Tibial artery (tissue), 4 donors: ENCODE data around the gene MAN2A1.

Experiments used
- DNase-seq, 2 donors: peaks; one replicate each; pipeline ENCODE4 v3.0.0-alpha.2; 2019
- H3K27ac ChIP-seq, 2 donors: fragments of 200-600 bp; sonication (generic) in 1 of 2; 1 replicate in 1 of 2; 2 replicates in 1 of 2; pipeline ENCODE4 v1.5.1; 2018 to 2019; ENCODE audit warnings: mild to moderate bottlenecking in 1 of 2
- H3K27me3 ChIP-seq, 2 donors: fragments of 200-600 bp; sonication (generic) in 1 of 2; one replicate each; pipeline versions ENCODE4 v1.5.1 to v1.6.0; 2016 to 2019
- H3K36me3 ChIP-seq, 3 donors: fragments of 200-600 bp; sonication (generic) in 2 of 3; one replicate each; pipeline ENCODE4 v1.5.1; 2016 to 2019; ENCODE audit warnings: mild to moderate bottlenecking in 2 of 3
- H3K4me1 ChIP-seq, 4 donors: fragments of 200-600 bp; sonication (generic) in 2 of 4; 1 replicate in 3 of 4; 2 replicates in 1 of 4; pipeline ENCODE4 v1.5.1; 2016 to 2019
- H3K4me3 ChIP-seq, 2 donors: fragments of 200-600 bp; sonication (generic) in 1 of 2; 1 replicate in 1 of 2; 2 replicates in 1 of 2; pipeline ENCODE4 v1.5.1; 2018 to 2019; ENCODE audit warnings: mild to moderate bottlenecking in 2 of 2
- H3K9me3 ChIP-seq, 3 donors: fragments of 200-600 bp; sonication (generic) in 1 of 3; one replicate each; pipeline ENCODE4 v1.5.1; 2016 to 2019
- intact Hi-C: fragments of 100-400 bp; cut with DNase I; formaldehyde crosslinking; loops from one replicate; pipeline ENCODE4 v1.15.0; 2023; ENCODE audit warnings: low total_unique reads
- TF ChIP-seq, protein P1 (sequence below), 2 experiments: fragments of 200-600 bp in 1 of 2; fragments of 450-650 bp in 1 of 2; IDR thresholded peaks; one replicate each; pipeline ENCODE4 v1.5.1; 2017 to 2019; ENCODE audit warnings: antibody characterized with exemption in 2 of 2, mild to moderate bottlenecking in 1 of 2, moderate library complexity in 1 of 2

MAN2A1 gene

DNA sequence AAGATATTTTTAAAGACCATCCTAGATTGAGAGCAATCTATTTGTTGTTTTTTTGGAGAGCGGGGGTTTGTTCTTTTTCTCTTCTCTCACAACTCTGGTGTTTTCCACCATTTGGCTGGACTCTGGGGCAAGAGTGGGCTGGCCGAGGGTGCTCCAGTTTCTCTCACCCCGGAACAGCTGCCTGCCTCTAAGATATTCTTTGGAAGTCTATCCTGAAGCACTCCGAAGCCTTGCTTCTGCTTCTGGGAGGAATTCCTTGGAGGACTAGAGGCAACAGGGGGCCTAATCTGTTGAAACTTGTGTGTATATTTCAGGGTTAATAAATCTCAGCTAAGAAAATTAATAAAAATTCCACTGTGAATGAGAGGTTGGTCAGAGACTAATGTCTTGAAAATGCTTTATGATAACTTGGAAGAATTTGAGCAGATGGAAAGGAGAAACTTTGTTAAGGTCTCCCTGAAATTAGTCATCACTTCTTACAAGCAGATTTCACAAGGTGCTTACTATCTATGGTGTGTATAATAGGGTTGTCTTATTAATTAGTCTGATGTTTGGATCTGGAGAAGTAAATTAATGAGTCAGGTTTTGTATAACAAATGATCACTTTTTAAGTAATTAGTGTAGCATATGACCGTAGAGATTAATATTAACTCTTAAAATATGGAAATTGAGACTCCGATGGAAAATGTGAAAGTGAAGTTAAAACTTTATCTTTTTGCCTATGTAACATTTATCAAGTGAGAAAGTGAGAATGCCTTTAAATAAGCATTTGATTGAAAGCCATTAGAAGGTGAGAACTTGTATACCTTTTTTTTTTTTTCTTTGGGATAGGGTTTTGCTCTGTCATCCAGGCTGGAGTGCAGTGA, 4.0 kb downstream of the MAN2A1 start:
- intact Hi-C loops, result loop anchor here (5.0 to 10.0 kb wide), 3 partner anchors 304 to 1401 kb away; partner anchors contain the start of gene WDR36
- Histone ChIP-seq H3K27me3 (no peaks in the 10 kb centered on the region), H3K4me3 (peak overlapping the region; percentile 1 to 75), H3K27ac (peak overlapping the region in 1 of 2 donors; percentile 58), H3K36me3 (no peaks in the 10 kb centered on the region), H3K4me1 (peaks cover 0 to 64% (median 36%) of the 10 kb centered on the region in 4 donors), H3K9me3 (no peaks in the 10 kb centered on the region)
- TF ChIP-seq, protein P1, sequence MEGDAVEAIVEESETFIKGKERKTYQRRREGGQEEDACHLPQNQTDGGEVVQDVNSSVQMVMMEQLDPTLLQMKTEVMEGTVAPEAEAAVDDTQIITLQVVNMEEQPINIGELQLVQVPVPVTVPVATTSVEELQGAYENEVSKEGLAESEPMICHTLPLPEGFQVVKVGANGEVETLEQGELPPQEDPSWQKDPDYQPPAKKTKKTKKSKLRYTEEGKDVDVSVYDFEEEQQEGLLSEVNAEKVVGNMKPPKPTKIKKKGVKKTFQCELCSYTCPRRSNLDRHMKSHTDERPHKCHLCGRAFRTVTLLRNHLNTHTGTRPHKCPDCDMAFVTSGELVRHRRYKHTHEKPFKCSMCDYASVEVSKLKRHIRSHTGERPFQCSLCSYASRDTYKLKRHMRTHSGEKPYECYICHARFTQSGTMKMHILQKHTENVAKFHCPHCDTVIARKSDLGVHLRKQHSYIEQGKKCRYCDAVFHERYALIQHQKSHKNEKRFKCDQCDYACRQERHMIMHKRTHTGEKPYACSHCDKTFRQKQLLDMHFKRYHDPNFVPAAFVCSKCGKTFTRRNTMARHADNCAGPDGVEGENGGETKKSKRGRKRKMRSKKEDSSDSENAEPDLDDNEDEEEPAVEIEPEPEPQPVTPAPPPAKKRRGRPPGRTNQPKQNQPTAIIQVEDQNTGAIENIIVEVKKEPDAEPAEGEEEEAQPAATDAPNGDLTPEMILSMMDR (IDR thresholded peaks at IDR 0.05), result no peak
- DNase-seq, result no peak

DNA sequence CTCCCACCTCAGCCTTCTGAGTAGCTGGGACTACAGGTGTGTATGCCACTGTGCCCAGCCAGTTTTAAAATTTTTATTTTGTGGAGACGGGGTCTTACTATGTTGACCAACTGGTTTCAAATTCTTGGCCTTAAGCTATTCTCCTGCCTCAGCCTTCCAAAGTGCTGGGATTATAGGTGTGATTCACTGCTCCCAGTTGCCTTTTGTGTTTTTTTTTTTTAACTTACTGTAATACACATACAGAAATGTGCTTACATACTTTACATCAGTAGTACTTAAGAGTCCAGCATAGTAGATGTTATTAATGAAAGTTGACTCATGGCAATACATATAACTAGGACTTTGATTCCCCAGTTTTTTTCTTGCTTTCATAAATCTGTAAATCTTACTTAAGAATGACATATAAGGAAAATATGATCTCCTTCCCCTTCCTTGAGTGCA, 4.7 kb downstream of the MAN2A1 start:
- no peaks in the 10 kb centered on the region for H3K27me3 ChIP-seq
- no peak for DNase-seq
- TF ChIP-seq, protein P1 (IDR thresholded peaks at IDR 0.05), result no peak
- no peaks in the 10 kb centered on the region for H3K9me3 ChIP-seq
- intact Hi-C loops, result loop anchor here (5.0 to 10.0 kb wide), 3 partner anchors 303 to 1400 kb away; partner anchors contain the start of gene WDR36
- no peak overlapping the region for H3K4me3 ChIP-seq
- H3K27ac ChIP-seq, result peak overlapping the region in 1 of 2 donors; percentile 58
- H3K36me3 ChIP-seq, result no peaks in the 10 kb centered on the region
- peaks cover 0 to 64% (median 36%) of the 10 kb centered on the region in 4 donors for H3K4me1 ChIP-seq

DNA sequence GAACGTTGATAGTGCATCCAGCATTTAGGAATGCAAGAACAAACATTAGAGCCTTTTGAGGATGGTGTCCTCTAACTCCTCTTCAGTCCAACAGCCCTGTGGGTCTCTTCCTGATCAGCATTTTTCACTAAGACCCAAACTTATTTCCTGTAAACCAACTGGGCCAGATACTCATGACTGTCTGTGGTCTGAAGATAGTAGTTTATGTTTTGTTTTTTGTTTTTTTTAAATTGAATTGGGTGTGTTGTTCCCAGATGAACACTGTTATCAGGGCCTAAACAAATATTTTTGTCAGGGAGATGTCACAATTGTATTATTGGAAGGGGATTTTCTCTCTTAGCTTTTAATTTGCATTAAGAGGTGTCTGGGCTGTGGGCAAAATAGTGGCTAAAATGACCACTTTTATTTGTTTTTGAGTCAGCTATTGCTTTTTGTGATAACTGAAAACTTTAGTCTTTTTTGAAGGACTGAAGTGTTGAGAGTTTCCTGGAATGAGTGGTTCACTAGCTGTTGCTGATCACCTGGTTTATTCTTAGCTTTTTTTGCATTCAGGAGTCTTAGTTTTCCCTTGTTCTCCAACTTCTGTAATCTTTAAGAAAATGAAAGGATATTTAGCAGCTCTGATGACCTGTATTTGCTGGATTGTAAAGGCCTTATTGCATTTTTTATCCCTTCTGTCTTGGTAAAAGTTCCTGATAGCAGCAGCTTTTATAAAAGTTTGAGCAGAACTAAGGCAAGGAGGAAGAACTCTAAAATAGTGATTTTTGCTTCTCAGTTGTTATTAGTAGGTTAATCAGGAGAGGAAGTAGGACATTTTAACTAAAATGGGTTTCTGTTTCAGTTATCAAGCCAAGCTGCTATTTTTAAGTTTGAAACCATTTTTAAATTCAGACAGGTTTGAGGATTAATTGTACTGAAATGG, 5.5 kb downstream of the MAN2A1 start:
- H3K9me3 ChIP-seq, result no peaks in the 10 kb centered on the region
- H3K4me3 ChIP-seq, result no peak overlapping the region
- no peaks in the 10 kb centered on the region for H3K27me3 ChIP-seq
- H3K4me1 ChIP-seq, result peaks cover 0 to 69% (median 36%) of the 10 kb centered on the region in 4 donors
- TF ChIP-seq, protein P1 (IDR thresholded peaks at IDR 0.05), result no peak
- no peak for DNase-seq
- intact Hi-C loops, result loop anchor here (10.0 kb wide), 2 partner anchors 420 to 1400 kb away; partner anchors contain the start of gene WDR36
- H3K27ac ChIP-seq, result peak overlapping the region; percentile 30 to 58
- no peaks in the 10 kb centered on the region for H3K36me3 ChIP-seq

DNA sequence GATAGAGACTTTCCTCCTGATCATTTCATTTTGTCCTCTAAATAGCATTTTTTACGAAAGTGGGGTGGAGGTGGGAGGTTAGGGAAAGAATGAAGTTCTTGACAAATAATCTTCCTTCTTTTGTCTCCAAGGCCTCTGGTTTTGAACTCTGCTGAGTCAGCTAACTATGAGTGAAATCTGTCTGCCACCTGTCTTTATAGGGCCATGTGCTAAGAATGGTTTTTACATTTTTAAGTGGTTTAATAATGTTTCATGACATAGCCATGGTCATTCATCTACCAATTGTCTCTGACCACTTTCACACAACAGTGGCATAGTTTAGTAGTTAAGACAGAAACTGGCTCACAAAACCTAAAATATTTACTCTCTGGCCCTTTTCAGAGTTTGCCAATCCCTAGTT, 7.6 kb downstream of the MAN2A1 start:
- no peak for DNase-seq
- H3K36me3 ChIP-seq, result no peaks in the 10 kb centered on the region
- H3K27ac ChIP-seq, result no peak overlapping the region
- intact Hi-C loops, result loop anchor here (10.0 kb wide), 2 partner anchors 417 to 1397 kb away; partner anchors contain the start of gene WDR36
- TF ChIP-seq, protein P1 (IDR thresholded peaks at IDR 0.05), result no peak
- no peaks in the 10 kb centered on the region for H3K9me3 ChIP-seq
- H3K4me1 ChIP-seq, result peaks cover 0 to 64% (median 26%) of the 10 kb centered on the region in 4 donors
- no peak overlapping the region for H3K4me3 ChIP-seq
- no peaks in the 10 kb centered on the region for H3K27me3 ChIP-seq

DNA sequence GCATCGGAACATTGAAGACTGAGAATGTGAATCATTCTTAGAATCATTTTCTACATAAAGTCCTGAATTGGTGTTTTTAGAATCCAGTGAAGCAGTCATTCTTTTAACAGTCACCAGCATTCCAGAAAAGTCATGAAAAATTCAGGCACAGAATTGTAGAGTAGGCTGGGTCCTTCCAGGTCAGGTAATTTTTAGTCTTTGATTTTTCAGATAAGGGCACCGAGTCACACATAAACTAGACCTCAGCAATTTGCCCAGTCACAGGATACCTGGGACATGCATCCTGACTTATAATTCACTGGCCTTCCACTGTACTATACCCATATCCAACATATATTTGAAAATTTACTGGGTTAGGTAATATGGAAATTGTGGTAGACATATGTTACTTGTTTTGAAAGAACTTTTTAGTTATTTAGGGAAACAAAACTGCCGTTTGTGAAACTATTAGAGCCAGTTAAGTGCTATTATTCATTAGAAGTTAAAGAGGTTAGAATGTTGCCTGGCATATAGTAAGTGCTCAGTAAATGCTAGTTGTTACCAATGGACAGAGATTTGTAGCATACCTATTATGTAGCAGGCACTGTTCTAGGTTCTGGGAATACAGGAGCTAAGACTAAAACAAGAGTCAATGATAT, 10.9 kb downstream of the MAN2A1 start:
- Histone ChIP-seq H3K36me3 (no peaks in the 10 kb centered on the region), H3K27ac (no peak overlapping the region), H3K9me3 (no peaks in the 10 kb centered on the region), H3K4me1 (peaks cover 0 to 64% (median 22%) of the 10 kb centered on the region in 4 donors), H3K27me3 (no peaks in the 10 kb centered on the region), H3K4me3 (no peak overlapping the region)
- DNase-seq, result no peak
- TF ChIP-seq, protein P1 (IDR thresholded peaks at IDR 0.05), result no peak
- intact Hi-C loops, result loop anchor here (10.0 kb wide), 1 partner anchor 924 kb away; no protein-coding TSS in a partner anchor
